ENCODE results near the gene E2F6. TPM values are rescaled to one million over a fixed set of nuclear protein-coding genes. Genes with fewer than 3 reads are reported as not detected.

E2F6 gene
- total RNA-seq, 1 experiment from 2014 or later = 16.1 TPM

DNA sequence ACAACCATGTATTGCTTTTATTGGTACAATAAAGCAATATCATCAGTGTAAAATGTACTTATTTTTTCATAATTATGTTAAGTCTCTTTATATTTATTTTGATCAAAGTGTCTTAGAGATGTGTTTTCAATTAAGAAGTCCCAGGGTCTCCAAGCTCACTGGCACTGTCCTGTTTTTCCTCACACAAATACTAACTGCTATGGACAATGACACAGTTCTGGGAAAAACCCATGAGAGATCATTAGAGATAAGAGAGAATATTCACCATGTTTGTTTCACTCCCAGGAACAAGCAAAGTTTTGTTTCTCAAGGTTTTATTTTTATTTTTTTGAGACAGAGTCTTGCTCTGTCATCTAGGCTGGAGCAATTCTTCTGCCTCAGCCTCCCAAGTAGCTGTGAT is 38.7 kb downstream of the E2F6 start:
- CTCF ChIA-PET = interaction anchor here (0.6 to 1.1 kb wide), 3 partner anchors 37 to 200 kb away, joined by 3 read pairs; no protein-coding TSS in a partner anchor
- peaks cover 7% of the 10 kb centered on the region for H3K4me1 Mint-ChIP-seq (ENCODE audit: insufficient read depth, unreplicated experiment)
- H3K9me3 Mint-ChIP-seq (ENCODE audit: unreplicated experiment) = no peaks in the 10 kb centered on the region
- no peaks in the 10 kb centered on the region for H3K27me3 Mint-ChIP-seq (ENCODE audit: insufficient read depth, unreplicated experiment)
- intact Hi-C loops (cut with micrococcal nuclease) = no loop called here
- no peak for DNase-seq (ENCODE audit: unreplicated experiment)
- TF ChIP-seq, protein P1, sequence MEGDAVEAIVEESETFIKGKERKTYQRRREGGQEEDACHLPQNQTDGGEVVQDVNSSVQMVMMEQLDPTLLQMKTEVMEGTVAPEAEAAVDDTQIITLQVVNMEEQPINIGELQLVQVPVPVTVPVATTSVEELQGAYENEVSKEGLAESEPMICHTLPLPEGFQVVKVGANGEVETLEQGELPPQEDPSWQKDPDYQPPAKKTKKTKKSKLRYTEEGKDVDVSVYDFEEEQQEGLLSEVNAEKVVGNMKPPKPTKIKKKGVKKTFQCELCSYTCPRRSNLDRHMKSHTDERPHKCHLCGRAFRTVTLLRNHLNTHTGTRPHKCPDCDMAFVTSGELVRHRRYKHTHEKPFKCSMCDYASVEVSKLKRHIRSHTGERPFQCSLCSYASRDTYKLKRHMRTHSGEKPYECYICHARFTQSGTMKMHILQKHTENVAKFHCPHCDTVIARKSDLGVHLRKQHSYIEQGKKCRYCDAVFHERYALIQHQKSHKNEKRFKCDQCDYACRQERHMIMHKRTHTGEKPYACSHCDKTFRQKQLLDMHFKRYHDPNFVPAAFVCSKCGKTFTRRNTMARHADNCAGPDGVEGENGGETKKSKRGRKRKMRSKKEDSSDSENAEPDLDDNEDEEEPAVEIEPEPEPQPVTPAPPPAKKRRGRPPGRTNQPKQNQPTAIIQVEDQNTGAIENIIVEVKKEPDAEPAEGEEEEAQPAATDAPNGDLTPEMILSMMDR (IDR thresholded peaks at IDR 0.05; ENCODE audit: unreplicated experiment) = no peak
- H3K36me3 Mint-ChIP-seq (ENCODE audit: insufficient read depth, unreplicated experiment) = peaks cover 6% of the 10 kb centered on the region
- POLR2A ChIA-PET = no interaction called here
- BruUV-seq (replicated peaks) = no TSS peak
- no peak overlapping the region for H3K4me3 Mint-ChIP-seq (ENCODE audit: unreplicated experiment)
- no peak overlapping the region for H3K27ac Mint-ChIP-seq (ENCODE audit: low read depth, unreplicated experiment)

DNA sequence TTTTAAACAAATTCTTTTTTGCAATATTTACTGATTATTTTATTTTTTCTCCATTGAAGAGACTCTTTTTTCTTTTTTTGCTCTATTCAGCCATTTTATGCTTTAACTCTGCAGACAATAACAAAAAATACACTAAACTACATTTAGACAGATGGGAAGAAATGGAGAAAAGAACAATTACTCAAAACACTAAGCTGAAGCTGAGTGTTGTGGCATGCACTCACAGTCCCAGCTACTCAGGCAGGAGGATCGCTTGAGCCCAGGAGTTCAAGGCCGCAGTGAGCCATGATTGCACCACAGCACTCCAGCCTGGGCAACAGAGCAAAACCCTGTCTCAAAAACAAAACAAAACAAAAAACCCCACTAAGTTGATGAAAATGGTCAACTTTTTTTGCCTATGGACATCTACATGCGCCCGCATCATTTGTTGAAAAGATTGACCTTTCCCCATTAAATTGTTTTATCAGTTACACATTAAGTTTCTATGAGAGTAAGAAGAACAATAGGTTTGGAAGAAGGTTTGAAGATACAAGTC is 43.0 kb downstream of the E2F6 start:
- no peaks in the 10 kb centered on the region for H3K4me1 Mint-ChIP-seq (ENCODE audit: insufficient read depth, unreplicated experiment)
- H3K27ac Mint-ChIP-seq (ENCODE audit: low read depth, unreplicated experiment) = no peak overlapping the region
- CTCF ChIA-PET = no interaction called here
- no peak for DNase-seq (ENCODE audit: unreplicated experiment)
- H3K27me3 Mint-ChIP-seq (ENCODE audit: insufficient read depth, unreplicated experiment) = no peaks in the 10 kb centered on the region
- H3K9me3 Mint-ChIP-seq (ENCODE audit: unreplicated experiment) = peaks cover 4% of the 10 kb centered on the region
- intact Hi-C loops (cut with micrococcal nuclease) = no loop called here
- POLR2A ChIA-PET = interaction anchor here (0.7 to 0.9 kb wide), 2 partner anchors 8 to 13 kb away, joined by 3 to 4 read pairs; no protein-coding TSS in a partner anchor
- H3K4me3 Mint-ChIP-seq (ENCODE audit: unreplicated experiment) = no peak overlapping the region
- BruUV-seq (replicated peaks) = no TSS peak
- TF ChIP-seq, protein P1 (IDR thresholded peaks at IDR 0.05; ENCODE audit: unreplicated experiment) = no peak
- no peaks in the 10 kb centered on the region for H3K36me3 Mint-ChIP-seq (ENCODE audit: insufficient read depth, unreplicated experiment)

DNA sequence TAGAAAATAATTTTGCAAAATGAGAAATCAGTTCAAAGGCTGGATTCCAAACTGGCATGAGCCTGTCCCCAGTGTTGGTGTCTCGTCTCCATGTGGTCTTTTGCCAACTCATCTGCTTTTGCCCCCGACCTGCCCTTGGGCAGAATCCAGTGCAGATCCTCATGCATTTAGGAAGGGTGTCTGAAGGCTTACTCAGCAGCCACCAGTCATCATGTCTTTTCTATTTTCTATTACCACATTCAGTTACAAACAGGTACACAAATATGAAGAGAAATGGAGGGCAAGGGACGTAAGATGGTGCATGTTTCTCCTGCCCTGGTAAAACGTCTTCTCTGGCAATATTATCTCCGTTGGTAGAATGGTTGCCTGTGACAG is 43.5 kb downstream of the E2F6 start:
- POLR2A ChIA-PET = interaction anchor here (0.7 to 0.9 kb wide), 2 partner anchors 8 to 13 kb away, joined by 3 to 4 read pairs; no protein-coding TSS in a partner anchor
- Mint-ChIP-seq H3K36me3 (ENCODE audit: insufficient read depth, unreplicated experiment) (no peaks in the 10 kb centered on the region), H3K27ac (ENCODE audit: low read depth, unreplicated experiment) (no peak overlapping the region), H3K4me3 (ENCODE audit: unreplicated experiment) (no peak overlapping the region), H3K4me1 (ENCODE audit: insufficient read depth, unreplicated experiment) (no peaks in the 10 kb centered on the region), H3K27me3 (ENCODE audit: insufficient read depth, unreplicated experiment) (no peaks in the 10 kb centered on the region), H3K9me3 (ENCODE audit: unreplicated experiment) (peaks cover 5% of the 10 kb centered on the region)
- intact Hi-C loops (cut with micrococcal nuclease) = no loop called here
- CTCF ChIA-PET = interaction anchor here (0.8 to 1.3 kb wide), 2 partner anchors 188 to 290 kb away, joined by 3 to 4 read pairs; a partner anchor contains a TSS
- no peak for DNase-seq (ENCODE audit: unreplicated experiment)
- no TSS peak for BruUV-seq (replicated peaks)
- TF ChIP-seq, protein P1 (IDR thresholded peaks at IDR 0.05; ENCODE audit: unreplicated experiment) = no peak

DNA sequence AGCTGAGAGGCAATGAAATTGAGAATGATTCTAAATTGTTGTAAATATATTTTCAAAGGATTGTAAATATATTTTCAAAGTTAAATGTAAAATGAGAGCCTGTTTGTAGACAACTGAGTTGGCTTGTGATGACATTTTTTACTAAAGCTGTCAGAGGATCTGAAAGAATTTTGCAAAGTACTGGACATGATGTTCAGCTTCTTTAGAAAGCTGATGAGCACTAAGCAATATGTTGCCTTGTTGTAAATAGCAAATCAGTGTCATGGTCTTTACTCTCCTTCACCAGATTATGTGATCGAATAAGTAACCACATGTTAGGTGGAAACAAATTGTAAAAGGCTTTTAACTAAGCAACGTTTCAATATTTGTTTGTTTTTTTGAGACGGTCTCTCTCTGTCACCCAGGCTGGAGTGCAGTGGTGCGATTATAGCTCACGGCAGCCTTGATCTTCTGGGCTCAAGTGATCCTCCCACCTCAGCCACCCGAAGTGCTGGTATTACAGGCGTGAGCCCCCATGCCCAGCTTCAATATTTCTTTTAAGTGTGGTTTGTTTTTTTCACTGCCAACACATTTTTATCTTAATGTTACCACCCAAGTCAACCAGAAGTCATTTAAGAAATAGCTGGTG is 44.0 kb downstream of the E2F6 start:
- H3K4me3 Mint-ChIP-seq (ENCODE audit: unreplicated experiment) = no peak overlapping the region
- intact Hi-C loops (cut with micrococcal nuclease) = no loop called here
- DNase-seq (ENCODE audit: unreplicated experiment) = no peak
- peaks cover 5% of the 10 kb centered on the region for H3K9me3 Mint-ChIP-seq (ENCODE audit: unreplicated experiment)
- no TSS peak for BruUV-seq (replicated peaks)
- H3K27me3 Mint-ChIP-seq (ENCODE audit: insufficient read depth, unreplicated experiment) = no peaks in the 10 kb centered on the region
- no peaks in the 10 kb centered on the region for H3K4me1 Mint-ChIP-seq (ENCODE audit: insufficient read depth, unreplicated experiment)
- H3K36me3 Mint-ChIP-seq (ENCODE audit: insufficient read depth, unreplicated experiment) = no peaks in the 10 kb centered on the region
- ChIA-PET CTCF (interaction anchor here (0.6 to 1.3 kb wide), 3 partner anchors 16 to 289 kb away, joined by 3 to 4 read pairs (median 3); a partner anchor contains a TSS), POLR2A (interaction anchor here (0.7 to 0.9 kb wide), 2 partner anchors 9 to 14 kb away, joined by 3 to 4 read pairs; no protein-coding TSS in a partner anchor)
- TF ChIP-seq, protein P1 (IDR thresholded peaks at IDR 0.05; ENCODE audit: unreplicated experiment) = no peak
- H3K27ac Mint-ChIP-seq (ENCODE audit: low read depth, unreplicated experiment) = no peak overlapping the region
